GM23248 (cell line): ENCODE results near the gene ANXA6. TPM values are rescaled to one million over a fixed set of nuclear protein-coding genes. Genes with fewer than 3 reads are reported as not detected.

Experiments used
- DNase-seq: peaks from one replicate; pipeline ENCODE4 v3.0.0-alpha.2; 2015
- H2AFZ ChIP-seq: fragments of 200-600 bp; sonication (generic); 2 replicates; pipeline ENCODE4 v1.6.1; 2016; ENCODE audit warnings: antibody characterized with exemption
- H3F3A ChIP-seq: fragments of 200-600 bp; sonication (generic); 2 replicates; pipeline ENCODE4 v1.6.1; 2016; ENCODE audit warnings: mild to moderate bottlenecking, antibody characterized with exemption, mixed run types; ENCODE audit not compliant: insufficient read depth
- H3K27ac ChIP-seq: fragments of 200-600 bp; sonication (generic); 2 replicates; pipeline ENCODE4 v1.5.1; 2016; ENCODE audit warnings: mild to moderate bottlenecking
- H3K27me3 ChIP-seq: fragments of 200-600 bp; sonication (generic); replicated peaks from 2 replicates; pipeline ENCODE4 v1.6.1; 2016; ENCODE audit warnings: mild to moderate bottlenecking; ENCODE audit not compliant: insufficient read depth
- H3K36me3 ChIP-seq: fragments of 200-600 bp; sonication (generic); 2 replicates; pipeline ENCODE4 v1.6.1; 2016; ENCODE audit warnings: low read depth, mild to moderate bottlenecking
- H3K4me1 ChIP-seq: fragments of 200-600 bp; sonication (generic); 2 replicates; pipeline ENCODE4 v1.6.1; 2016; ENCODE audit warnings: mild to moderate bottlenecking; ENCODE audit not compliant: insufficient read depth
- H3K4me2 ChIP-seq: fragments of 200-600 bp; sonication (generic); one replicate; pipeline ENCODE4 v1.6.1; 2016; ENCODE audit warnings: mild to moderate bottlenecking; ENCODE audit not compliant: unreplicated experiment
- H3K4me3 ChIP-seq: fragments of 200-600 bp; sonication (generic); 2 replicates; pipeline ENCODE4 v1.5.1; 2016; ENCODE audit warnings: mild to moderate bottlenecking
- H3K79me2 ChIP-seq: fragments of 200-600 bp; sonication (generic); 2 replicates; pipeline ENCODE4 v1.6.1; 2016; ENCODE audit warnings: mild to moderate bottlenecking; ENCODE audit not compliant: insufficient read depth
- H3K9ac ChIP-seq: fragments of 200-600 bp; sonication (generic); 2 replicates; pipeline ENCODE4 v1.6.1; 2016; ENCODE audit warnings: mild to moderate bottlenecking
- H3K9me2 ChIP-seq: fragments of 200-600 bp; sonication (generic); 2 replicates; pipeline ENCODE4 v1.6.1; 2016; ENCODE audit warnings: mixed run types, mild to moderate bottlenecking, moderate library complexity; ENCODE audit not compliant: insufficient read depth
- H3K9me3 ChIP-seq: fragments of 200-600 bp; sonication (generic); one replicate; pipeline ENCODE4 v1.6.1; 2017; ENCODE audit warnings: low read depth
- H4K20me1 ChIP-seq: fragments of 200-600 bp; sonication (generic); 2 replicates; pipeline ENCODE4 v1.6.0; 2016; ENCODE audit not compliant: insufficient read depth
- EZH2 ChIP-seq: fragments of 200-600 bp; sonication (generic); IDR thresholded peaks from 2 replicates; pipeline ENCODE4 v1.6.1; 2018; ENCODE audit warnings: antibody characterized with exemption, mild to moderate bottlenecking; ENCODE audit not compliant: insufficient read depth, poor library complexity, severe bottlenecking
- EZH2phosphoT487 ChIP-seq: fragments of 200-600 bp; sonication (generic); IDR thresholded peaks from 2 replicates; pipeline ENCODE4 v1.6.1; 2018; ENCODE audit warnings: antibody characterized with exemption, moderate library complexity, mild to moderate bottlenecking, low read depth; ENCODE audit not compliant: insufficient read depth
- WGBS, 2 experiments: methylation state at CpG; one replicate each; pipeline ENCODE4 v1.1.6; 2015 to 2017; ENCODE audit warnings: low lambda C conversion rate in 2 of 2, low coverage in 1 of 2; ENCODE audit errors: missing lambda C conversion rate in 2 of 2; 5-methylcytosine and 5-hydroxymethylcytosine counted together
- in situ Hi-C: fragments of 300-500 bp; cut with MboI; formaldehyde crosslinking; loops from 2 replicates; pipeline ENCODE4 v1.15.0; 2020
- polyA plus RNA-seq: library from polyadenylated mRNA; unstranded; fragments of >200 nt; fragmentation: Nextera tagmentation; extraction: Ambion mirVana; gene quantifications from 2 replicates; pipeline ENCODE4 v1.2.1, GENCODE V29; 2016
- total RNA-seq: library from RNA; depleted of rRNA; stranded (reverse); fragments of >200 nt; shearing (Covaris generic); gene quantifications from 2 replicates; pipeline ENCODE4 v1.2.3, GENCODE V29; 2014

The ANXA6 gene
- total and polyA plus RNA-seq, 2 experiments from 2014 or later: 183 to 409 TPM

GRCh38 chr5:151113651-151114050 lies 43.9 kb downstream of the ANXA6 start:
- H3K9me3 ChIP-seq: no peaks in the 10 kb centered on the region
- 0 out of 2 replicates have a peak, but pooled peaks cover 1% of the 10 kb centered on the region for H3K4me1 ChIP-seq
- H4K20me1 ChIP-seq: no peaks in the 10 kb centered on the region
- TF ChIP-seq EZH2 (no peak), EZH2phosphoT487 (no peak)
- DNase-seq: no peak
- 45 to 55% methylated on average over 3 of the region's 3 CpGs for WGBS, 2 experiments
- no peak overlapping the region for H3K9ac ChIP-seq
- no peak overlapping the region for H3K4me3 ChIP-seq
- no peaks in the 10 kb centered on the region for H3K9me2 ChIP-seq
- H3K36me3 ChIP-seq: peaks cover 54% of the 10 kb centered on the region
- no peaks in the 10 kb centered on the region for H3K27me3 ChIP-seq
- H3K4me2 ChIP-seq: no peak overlapping the region
- in situ Hi-C loops: no loop called here
- H3K79me2 ChIP-seq: peaks cover 5% of the 10 kb centered on the region; the same call in 1 of the 2 replicates
- H3K27ac ChIP-seq: no peak overlapping the region
- H2AFZ ChIP-seq: no peak overlapping the region
- peaks cover 29% of the 10 kb centered on the region for H3F3A ChIP-seq

- no peak for TF ChIP-seq EZH2
- no peak for TF ChIP-seq EZH2phosphoT487
- Histone ChIP-seq H3K4me1 (0 out of 2 replicates have a peak, but pooled peaks cover 6% of the 10 kb centered on the region), H3K9me3 (no peaks in the 10 kb centered on the region), H3K36me3 (peaks cover 67% of the 10 kb centered on the region), H3K27me3 (no peaks in the 10 kb centered on the region), H3K9me2 (no peaks in the 10 kb centered on the region), H2AFZ (no peak overlapping the region), H3K9ac (no peak overlapping the region), H3K4me2 (no peak overlapping the region), H3F3A (peaks cover 12% of the 10 kb centered on the region), H3K79me2 (peaks cover 5% of the 10 kb centered on the region; the same call in 1 of the 2 replicates), H4K20me1 (no peaks in the 10 kb centered on the region), H3K4me3 (no peak overlapping the region), H3K27ac (no peak overlapping the region)
- 97 to 98% methylated on average over 3 of the region's 3 CpGs for WGBS, 2 experiments
- in situ Hi-C loops: no loop called here
- DNase-seq: no peak
These were observed 46.6 kb downstream of the ANXA6 start for GRCh38 chr5:151110992-151111391.

- H3K4me1 ChIP-seq: 0 out of 2 replicates have a peak, but pooled peaks cover 10% of the 10 kb centered on the region
- in situ Hi-C loops: no loop called here
- no peak overlapping the region for H3K4me3 ChIP-seq
- peaks cover 12% of the 10 kb centered on the region for H3F3A ChIP-seq
- no peak for TF ChIP-seq EZH2phosphoT487
- no peak for TF ChIP-seq EZH2
- no peaks in the 10 kb centered on the region for H3K27me3 ChIP-seq
- H2AFZ ChIP-seq: no peak overlapping the region
- H3K27ac ChIP-seq: no peak overlapping the region
- no peaks in the 10 kb centered on the region for H3K9me2 ChIP-seq
- H3K9me3 ChIP-seq: no peaks in the 10 kb centered on the region
- no peak overlapping the region for H3K4me2 ChIP-seq
- H3K9ac ChIP-seq: no peak overlapping the region
- DNase-seq: no peak
- peaks cover 5% of the 10 kb centered on the region; the same call in 1 of the 2 replicates for H3K79me2 ChIP-seq
- H4K20me1 ChIP-seq: no peaks in the 10 kb centered on the region
- whole genome bisulfite sequencing, 2 experiments: 86 to 87% methylated on average over 11 of the region's 11 CpGs
- peaks cover 67% of the 10 kb centered on the region for H3K36me3 ChIP-seq
These were observed 47.4 kb downstream of the ANXA6 start for GRCh38 chr5:151110122-151110681.

- H3K4me3 ChIP-seq: no peak overlapping the region
- H2AFZ ChIP-seq: no peak overlapping the region
- in situ Hi-C loops: no loop called here
- no peaks in the 10 kb centered on the region for H3K9me2 ChIP-seq
- no peak overlapping the region for H3K4me2 ChIP-seq
- H3F3A ChIP-seq: peaks cover 19% of the 10 kb centered on the region
- no peaks in the 10 kb centered on the region for H3K9me3 ChIP-seq
- TF ChIP-seq EZH2 (no peak), EZH2phosphoT487 (no peak)
- H3K27me3 ChIP-seq: no peaks in the 10 kb centered on the region
- peaks cover 15% of the 10 kb centered on the region; the same call in 1 of the 2 replicates for H3K4me1 ChIP-seq
- H3K9ac ChIP-seq: peak overlapping the region; percentile 47; the same call in 1 of the 2 replicates
- peak overlapping the region; percentile 32; the same call in 1 of the 2 replicates for H3K27ac ChIP-seq
- DNase-seq: peak; percentile 35
- no peaks in the 10 kb centered on the region for H4K20me1 ChIP-seq
- 25 to 40% methylated on average over 7 of the region's 8 CpGs for WGBS, 2 experiments
- H3K36me3 ChIP-seq: peaks cover 60% of the 10 kb centered on the region
- no peaks in the 10 kb centered on the region for H3K79me2 ChIP-seq
These were observed 49.0 kb downstream of the ANXA6 start for GRCh38 chr5:151108566-151108965.
